Measurements from ENCODE around the gene ADAM11. TPM values are rescaled to one million over a fixed set of nuclear protein-coding genes. Genes with fewer than 3 reads are reported as not detected.

ADAM11 gene
- total RNA-seq, 1 experiment from 2014 or later: 1.3 TPM

DNA sequence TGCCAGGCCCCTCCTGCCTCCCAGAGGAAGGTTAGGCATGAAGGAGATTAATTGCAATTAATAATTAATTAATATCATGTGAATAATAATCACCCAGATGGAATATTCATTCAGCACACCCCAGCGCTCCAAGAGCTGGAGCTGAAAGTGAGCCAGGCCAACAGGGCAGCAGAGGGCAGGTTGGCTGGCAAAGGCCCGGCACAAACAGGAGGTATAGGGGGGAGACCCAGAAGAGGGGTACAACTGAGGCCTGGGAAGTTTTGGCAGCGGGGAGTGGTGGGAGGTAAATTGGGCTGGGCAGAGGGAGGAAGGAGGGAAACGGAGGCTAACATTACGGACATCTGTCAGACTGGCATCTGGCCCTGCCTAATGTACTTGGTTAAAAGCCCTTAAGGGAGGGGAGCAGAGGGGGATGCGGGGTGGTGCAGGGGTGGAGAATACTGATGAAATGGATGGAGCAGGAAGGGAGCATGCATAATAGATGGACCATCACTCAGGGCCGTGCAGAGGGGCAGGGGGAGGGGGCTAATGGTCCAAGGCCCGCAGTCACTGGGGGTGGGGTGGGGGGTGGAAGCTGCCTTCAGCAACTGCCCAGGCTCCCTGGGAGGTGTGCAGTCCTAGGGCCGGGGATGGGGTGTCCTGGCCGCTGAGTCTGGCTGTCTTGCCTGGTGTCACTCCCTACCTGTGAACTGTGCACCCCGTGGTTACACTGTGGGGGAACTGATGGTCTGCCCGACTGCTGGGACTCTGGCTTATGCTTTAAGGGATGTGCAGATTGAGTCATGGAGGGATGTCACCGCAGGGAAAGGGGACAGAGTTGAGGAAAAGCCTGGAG, 1.9 kb downstream of the ADAM11 start:
- Histone ChIP-seq H4K20me1 (ENCODE audit: insufficient read depth, low read depth, low read length) (no peaks in the 10 kb centered on the region), H3K27me3 (ENCODE audit: low read length) (no peaks in the 10 kb centered on the region), H3K79me2 (ENCODE audit: low read length) (no peaks in the 10 kb centered on the region), H3K36me3 (ENCODE audit: insufficient read depth, low read length) (no peaks in the 10 kb centered on the region), H3K9me2 (replicated peaks; ENCODE audit: insufficient read depth, low read length) (no peaks in the 10 kb centered on the region), H3K27ac (ENCODE audit: low read length) (no peak overlapping the region), H3K4me3 (ENCODE audit: low read length) (no peak overlapping the region), H3K9ac (ENCODE audit: low read length) (no peak overlapping the region), H2AFZ (ENCODE audit: low read length) (no peak overlapping the region), H3K9me3 (ENCODE audit: low read length) (no peaks in the 10 kb centered on the region), H3K4me2 (ENCODE audit: low read depth, low read length, poor library complexity, severe bottlenecking) (no peak overlapping the region), H3K4me1 (ENCODE audit: low read length) (no peaks in the 10 kb centered on the region)
- no peak for DNase-seq

DNA sequence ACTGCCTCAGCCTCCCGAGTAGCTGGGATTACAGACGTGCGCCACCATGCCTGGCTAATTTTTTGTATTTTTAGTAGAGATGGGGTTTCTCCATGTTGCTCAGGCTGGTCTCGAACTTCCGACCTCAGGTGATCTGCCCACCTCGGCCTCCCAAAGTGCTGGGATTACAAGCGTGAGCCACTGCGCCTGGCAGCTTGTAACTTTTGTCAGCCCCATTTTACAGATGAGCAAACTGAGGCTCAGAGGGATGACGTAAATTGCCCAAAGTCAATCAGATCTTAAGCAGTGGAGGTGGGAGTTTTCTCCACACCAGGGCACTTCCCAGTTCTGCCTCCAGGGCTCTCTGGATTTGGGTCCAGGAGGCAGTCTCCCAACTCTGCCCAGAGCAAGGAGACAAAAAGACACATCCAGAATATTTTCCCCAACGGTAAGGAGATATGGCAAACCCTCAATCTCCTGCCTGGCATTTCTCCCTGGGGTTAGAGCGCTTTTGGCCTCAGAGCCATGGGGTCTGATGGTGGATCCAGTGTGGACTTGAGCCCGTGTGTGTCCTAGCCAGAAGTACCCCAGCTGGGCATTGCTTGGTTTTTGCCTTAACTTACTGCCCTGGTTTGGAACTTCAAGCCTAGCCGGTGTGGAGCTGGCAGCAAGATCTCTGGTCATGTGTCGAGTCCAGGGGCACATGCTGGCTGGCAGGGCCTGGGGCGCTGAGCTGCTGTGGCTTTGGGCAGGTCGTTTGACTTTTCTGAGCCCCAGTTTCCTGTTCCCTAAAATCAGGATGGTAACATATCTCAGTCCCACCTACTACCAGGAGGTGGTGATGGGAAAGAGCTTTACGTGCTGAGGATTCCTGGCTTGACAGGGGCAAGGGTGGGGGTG, 3.4 kb downstream of the ADAM11 start:
- Histone ChIP-seq H3K9me2 (replicated peaks; ENCODE audit: insufficient read depth, low read length) (no peaks in the 10 kb centered on the region), H3K36me3 (ENCODE audit: insufficient read depth, low read length) (no peaks in the 10 kb centered on the region), H4K20me1 (ENCODE audit: insufficient read depth, low read depth, low read length) (no peaks in the 10 kb centered on the region), H3K27me3 (ENCODE audit: low read length) (no peaks in the 10 kb centered on the region), H3K4me1 (ENCODE audit: low read length) (no peaks in the 10 kb centered on the region), H3K9me3 (ENCODE audit: low read length) (no peaks in the 10 kb centered on the region), H3K79me2 (ENCODE audit: low read length) (no peaks in the 10 kb centered on the region), H3K4me2 (ENCODE audit: low read depth, low read length, poor library complexity, severe bottlenecking) (no peak overlapping the region), H2AFZ (ENCODE audit: low read length) (no peak overlapping the region), H3K27ac (ENCODE audit: low read length) (no peak overlapping the region), H3K9ac (ENCODE audit: low read length) (no peak overlapping the region), H3K4me3 (ENCODE audit: low read length) (no peak overlapping the region)
- DNase-seq: no peak

DNA sequence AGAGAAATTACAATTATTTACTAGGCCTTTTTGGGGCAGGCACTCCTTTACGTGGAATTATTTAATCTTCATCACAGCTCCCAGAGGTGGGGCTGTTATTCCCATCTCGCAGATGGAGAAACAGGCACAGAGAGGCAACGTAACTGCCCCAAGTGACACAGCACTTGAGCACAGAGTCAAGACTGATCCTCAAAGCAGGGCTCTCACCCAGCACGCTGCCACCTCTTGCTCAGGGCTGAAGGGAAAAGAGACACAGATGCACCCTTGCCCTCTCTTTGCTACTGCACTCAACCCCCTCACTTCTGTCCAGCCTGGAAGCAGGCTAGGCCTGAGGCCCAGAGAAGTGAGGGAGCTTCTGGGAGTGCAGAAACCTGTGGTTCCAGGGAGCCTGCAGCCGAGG, 4.4 kb downstream of the ADAM11 start:
- Histone ChIP-seq H3K4me1 (ENCODE audit: low read length) (no peaks in the 10 kb centered on the region; the same call in 1 of the 2 replicates), H3K4me2 (ENCODE audit: low read depth, low read length, poor library complexity, severe bottlenecking) (no peak overlapping the region), H3K9me2 (replicated peaks; ENCODE audit: insufficient read depth, low read length) (no peaks in the 10 kb centered on the region), H2AFZ (ENCODE audit: low read length) (no peak overlapping the region), H3K9me3 (ENCODE audit: low read length) (no peaks in the 10 kb centered on the region), H3K9ac (ENCODE audit: low read length) (no peak overlapping the region), H3K27ac (ENCODE audit: low read length) (no peak overlapping the region), H3K27me3 (ENCODE audit: low read length) (no peaks in the 10 kb centered on the region), H4K20me1 (ENCODE audit: insufficient read depth, low read depth, low read length) (no peaks in the 10 kb centered on the region), H3K36me3 (ENCODE audit: insufficient read depth, low read length) (no peaks in the 10 kb centered on the region), H3K4me3 (ENCODE audit: low read length) (no peak overlapping the region), H3K79me2 (ENCODE audit: low read length) (no peaks in the 10 kb centered on the region)
- no peak for DNase-seq

DNA sequence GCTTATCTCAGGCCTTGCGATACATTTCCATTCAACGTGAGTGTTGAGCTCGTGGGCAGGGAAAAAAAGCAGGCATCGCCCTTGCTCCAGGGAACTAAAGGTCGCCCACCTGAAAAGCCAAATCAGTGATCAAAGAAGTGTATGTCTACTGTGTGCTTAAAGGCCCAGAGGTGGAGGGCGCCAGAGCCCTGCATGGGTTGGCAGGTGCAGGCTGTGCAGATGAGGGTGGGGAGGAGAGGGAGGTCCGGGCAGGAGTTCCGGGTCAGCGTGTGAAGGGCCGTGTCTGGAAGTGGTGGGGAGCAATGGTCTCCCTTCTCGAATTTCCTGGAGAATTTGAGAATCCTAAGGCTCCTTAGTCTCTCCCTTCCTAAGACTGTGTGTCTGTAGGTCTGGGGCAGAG, 7.2 kb downstream of the ADAM11 start:
- no peaks in the 10 kb centered on the region for H3K36me3 ChIP-seq (ENCODE audit: insufficient read depth, low read length)
- no peak overlapping the region for H3K4me2 ChIP-seq (ENCODE audit: low read depth, low read length, poor library complexity, severe bottlenecking)
- H3K9me2 ChIP-seq (replicated peaks; ENCODE audit: insufficient read depth, low read length): no peaks in the 10 kb centered on the region
- H4K20me1 ChIP-seq (ENCODE audit: insufficient read depth, low read depth, low read length): no peaks in the 10 kb centered on the region
- no peaks in the 10 kb centered on the region for H3K79me2 ChIP-seq (ENCODE audit: low read length)
- no peaks in the 10 kb centered on the region for H3K9me3 ChIP-seq (ENCODE audit: low read length)
- DNase-seq: no peak
- H2AFZ ChIP-seq (ENCODE audit: low read length): no peak overlapping the region
- H3K27me3 ChIP-seq (ENCODE audit: low read length): no peaks in the 10 kb centered on the region
- no peak overlapping the region for H3K9ac ChIP-seq (ENCODE audit: low read length)
- H3K4me1 ChIP-seq (ENCODE audit: low read length): no peaks in the 10 kb centered on the region; the same call in 1 of the 2 replicates
- H3K27ac ChIP-seq (ENCODE audit: low read length): no peak overlapping the region
- no peak overlapping the region for H3K4me3 ChIP-seq (ENCODE audit: low read length)

DNA sequence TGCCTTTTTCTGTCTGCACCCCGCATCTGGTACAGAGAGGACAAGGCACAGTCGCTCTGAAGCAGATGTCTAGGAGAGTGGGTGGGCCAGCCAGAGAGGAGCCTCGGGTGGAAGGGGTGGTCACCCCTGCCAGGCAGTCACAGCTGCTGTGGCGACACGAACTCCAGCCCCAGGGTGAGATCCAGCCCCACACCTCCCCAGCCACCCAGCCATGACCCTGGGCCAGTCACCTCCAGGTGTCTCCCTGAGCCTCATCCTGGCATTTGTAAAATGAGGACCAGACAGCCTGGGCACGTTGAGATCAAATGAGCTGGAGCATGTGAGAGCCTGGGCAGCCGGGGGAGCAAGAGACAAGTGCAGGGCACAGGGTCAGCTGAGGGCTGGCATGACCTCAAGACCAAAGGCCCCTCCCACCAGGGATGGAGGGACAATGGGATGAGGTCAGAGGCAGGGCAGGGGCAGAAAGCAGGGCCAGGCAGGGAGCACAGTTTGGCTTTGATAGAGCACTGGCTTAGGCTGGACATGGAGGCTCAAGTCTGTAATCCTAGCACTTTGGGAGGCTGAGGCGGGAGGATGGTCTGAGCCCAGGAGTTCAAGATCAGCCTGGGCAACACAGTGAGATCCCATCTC, 7.7 kb downstream of the ADAM11 start:
- no peaks in the 10 kb centered on the region for H3K27me3 ChIP-seq (ENCODE audit: low read length)

DNA sequence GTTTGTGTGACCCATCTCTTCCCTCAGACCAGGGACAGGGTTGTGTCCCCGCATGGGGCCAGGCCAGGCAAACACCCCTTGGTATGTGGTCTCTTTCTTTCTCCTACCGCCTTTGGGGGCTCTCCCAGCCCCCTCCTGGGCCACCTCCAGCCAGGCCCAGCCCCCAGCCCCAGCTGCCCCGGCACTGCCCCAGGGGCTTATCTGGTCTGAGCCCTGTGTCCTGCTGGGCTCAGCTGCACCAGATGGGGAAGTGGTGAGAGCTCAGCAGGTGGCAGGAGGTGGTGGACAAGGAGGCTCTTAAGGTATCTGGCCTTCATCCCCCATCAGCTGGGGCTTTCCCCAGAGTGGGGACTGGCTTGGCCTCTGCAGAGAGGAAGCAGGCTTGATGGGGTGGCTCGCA, 8.7 kb downstream of the ADAM11 start:
- Histone ChIP-seq H3K9me3 (ENCODE audit: low read length) (no peaks in the 10 kb centered on the region), H3K4me1 (ENCODE audit: low read length) (no peaks in the 10 kb centered on the region; the same call in 1 of the 2 replicates), H3K27ac (ENCODE audit: low read length) (no peak overlapping the region), H3K9me2 (replicated peaks; ENCODE audit: insufficient read depth, low read length) (no peaks in the 10 kb centered on the region), H3K9ac (ENCODE audit: low read length) (no peak overlapping the region), H3K27me3 (ENCODE audit: low read length) (no peaks in the 10 kb centered on the region), H2AFZ (ENCODE audit: low read length) (no peak overlapping the region), H3K79me2 (ENCODE audit: low read length) (no peaks in the 10 kb centered on the region), H3K36me3 (ENCODE audit: insufficient read depth, low read length) (no peaks in the 10 kb centered on the region), H3K4me3 (ENCODE audit: low read length) (no peak overlapping the region), H3K4me2 (ENCODE audit: low read depth, low read length, poor library complexity, severe bottlenecking) (no peak overlapping the region), H4K20me1 (ENCODE audit: insufficient read depth, low read depth, low read length) (no peaks in the 10 kb centered on the region)
- DNase-seq: no peak

More for the DNA sequence above, 7.7 kb downstream of the ADAM11 start:
- Histone ChIP-seq H3K9ac (ENCODE audit: low read length) (no peak overlapping the region), H4K20me1 (ENCODE audit: insufficient read depth, low read depth, low read length) (no peaks in the 10 kb centered on the region), H3K4me1 (ENCODE audit: low read length) (no peaks in the 10 kb centered on the region; the same call in 1 of the 2 replicates), H3K79me2 (ENCODE audit: low read length) (no peaks in the 10 kb centered on the region), H3K4me3 (ENCODE audit: low read length) (no peak overlapping the region), H3K9me3 (ENCODE audit: low read length) (no peaks in the 10 kb centered on the region), H3K27ac (ENCODE audit: low read length) (no peak overlapping the region), H3K4me2 (ENCODE audit: low read depth, low read length, poor library complexity, severe bottlenecking) (no peak overlapping the region), H3K36me3 (ENCODE audit: insufficient read depth, low read length) (no peaks in the 10 kb centered on the region), H3K9me2 (replicated peaks; ENCODE audit: insufficient read depth, low read length) (no peaks in the 10 kb centered on the region), H2AFZ (ENCODE audit: low read length) (no peak overlapping the region)
- DNase-seq: no peak

DNA sequence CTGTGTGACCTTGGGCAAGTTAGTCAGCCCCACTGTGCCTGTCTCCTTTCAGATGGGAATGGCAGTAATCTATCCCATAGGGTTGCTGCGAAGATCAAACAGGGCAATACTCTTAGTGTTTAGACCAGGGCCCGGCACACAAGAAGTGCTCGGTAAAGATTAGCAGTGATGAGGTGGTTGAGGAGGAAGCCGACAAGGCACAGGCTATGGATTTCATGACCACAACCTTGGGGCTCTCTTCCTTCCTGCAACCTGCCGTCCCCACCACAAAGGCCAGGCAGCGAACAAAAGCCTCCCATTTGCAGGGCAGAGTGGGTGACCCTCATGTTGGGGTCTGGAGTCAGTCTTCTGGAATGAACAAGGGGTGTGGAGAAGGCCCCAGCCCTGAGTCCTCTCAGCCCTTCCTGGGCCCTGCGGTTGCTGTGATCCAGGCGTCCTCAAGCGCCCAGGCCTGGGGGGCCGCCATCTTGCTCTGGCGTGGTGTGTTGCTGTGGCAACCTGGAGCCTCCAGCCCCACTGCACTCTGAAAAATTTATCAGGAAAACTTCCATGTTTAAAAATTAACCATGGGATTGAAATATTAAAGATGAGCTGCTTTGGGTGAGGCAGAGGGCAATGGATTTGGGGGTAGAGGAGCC, 9.8 kb downstream of the ADAM11 start:
- DNase-seq: no peak
- no peak overlapping the region for H2AFZ ChIP-seq (ENCODE audit: low read length)
- H3K4me1 ChIP-seq (ENCODE audit: low read length): no peaks in the 10 kb centered on the region; the same call in 1 of the 2 replicates
- no peaks in the 10 kb centered on the region for H3K79me2 ChIP-seq (ENCODE audit: low read length)
- H3K27me3 ChIP-seq (ENCODE audit: low read length): no peaks in the 10 kb centered on the region
- H3K9me3 ChIP-seq (ENCODE audit: low read length): no peaks in the 10 kb centered on the region
- no peaks in the 10 kb centered on the region for H4K20me1 ChIP-seq (ENCODE audit: insufficient read depth, low read depth, low read length)
- no peak overlapping the region for H3K27ac ChIP-seq (ENCODE audit: low read length)
- no peak overlapping the region for H3K9ac ChIP-seq (ENCODE audit: low read length)
- no peaks in the 10 kb centered on the region for H3K36me3 ChIP-seq (ENCODE audit: insufficient read depth, low read length)
- H3K4me3 ChIP-seq (ENCODE audit: low read length): no peak overlapping the region
- no peaks in the 10 kb centered on the region for H3K9me2 ChIP-seq (replicated peaks; ENCODE audit: insufficient read depth, low read length)
- H3K4me2 ChIP-seq (ENCODE audit: low read depth, low read length, poor library complexity, severe bottlenecking): no peak overlapping the region
